Gastroesophageal sphincter (tissue), 3 donors: ENCODE data around the gene PARP14.
"Not testable (repeated sequence)": the region's sequence is repeated elsewhere in the genome, so short reads cannot be mapped to it uniquely, and the experiment has no call there.

ENCODE experiments used
- CTCF ChIP-seq, 4 experiments: fragments of 200-600 bp in 2 of 4; fragments of 450-650 bp in 2 of 4; sonication (generic) in 1 of 4; IDR thresholded peaks; one replicate each; pipeline ENCODE4 v1.5.1; 2017 to 2019; ENCODE audit warnings: antibody characterized with exemption in 4 of 4, mild to moderate bottlenecking in 2 of 4, moderate library complexity in 2 of 4
- POLR2AphosphoS5 ChIP-seq: sonication (generic); formaldehyde crosslinking; IDR thresholded peaks from one replicate; pipeline ENCODE4 v1.6.1; 2017; ENCODE audit warnings: antibody characterized with exemption

- not testable (repeated sequence) for TF ChIP-seq CTCF (IDR thresholded peaks at IDR 0.05); POLR2AphosphoS5
These were observed 22.3 kb upstream of the PARP14 start for GRCh38 chr3:122658336-122658735.
